Activated B cell treated with CpG ODN at 0.5 μM for 24 hours (primary cell): ENCODE data around the gene CYTH2. TPM values are rescaled to one million over a fixed set of nuclear protein-coding genes. Genes with fewer than 3 reads are reported as not detected.

Experiments used
- ATAC-seq: fragments of 200-7000 bp; cut with Tn5 transposase; one replicate; pipeline ENCODE4 v1.10.0; 2021; ENCODE audit warnings: low read depth, mild to moderate bottlenecking, moderate library complexity
- CTCF ChIA-PET: fragments of 350-600 bp; sonication (Branson Sonifier 250); formaldehyde crosslinking; loops from one replicate; lab custom pipeline; 2021; ENCODE audit warnings: antibody characterized with exemption; lab: Charles Lee
- POLR2A ChIA-PET: fragments of 350-600 bp; sonication (Branson Sonifier 250); formaldehyde crosslinking; loops from one replicate; lab custom pipeline; 2021; ENCODE audit warnings: antibody characterized with exemption; lab: Charles Lee
- DNase-seq: peaks from one replicate; pipeline ENCODE4 v3.0.0; 2022
- H3K27ac Mint-ChIP-seq: one replicate; pipeline ENCODE4 v1.8.0; 2020; ENCODE audit warnings: mixed read lengths
- H3K27me3 Mint-ChIP-seq: one replicate; pipeline ENCODE4 v1.8.0; 2021; ENCODE audit warnings: mixed read lengths
- H3K36me3 Mint-ChIP-seq: one replicate; pipeline ENCODE4 v1.8.0; 2021; ENCODE audit warnings: low read depth, mixed read lengths
- H3K4me1 Mint-ChIP-seq: one replicate; pipeline ENCODE4 v1.8.0; 2021; ENCODE audit warnings: mixed read lengths
- H3K4me3 Mint-ChIP-seq: one replicate; pipeline ENCODE4 v1.8.0; 2020; ENCODE audit warnings: mild to moderate bottlenecking, mixed read lengths
- H3K9me3 Mint-ChIP-seq: one replicate; pipeline ENCODE4 v1.8.0; 2020; ENCODE audit warnings: mixed read lengths
- intact Hi-C: fragments of 100-400 bp; cut with micrococcal nuclease; formaldehyde crosslinking; loops from one replicate; pipeline ENCODE4 v1.15.1; 2024
- total RNA-seq: library from RNA; stranded (reverse); gene quantifications from 2 replicates; pipeline ENCODE4 v1.2.3, GENCODE V29; 2022
- TF ChIP-seq, protein P1 (sequence below): fragments of 200-600 bp; IDR thresholded peaks from one replicate; pipeline ENCODE4 v1.8.0; 2022; ENCODE audit warnings: antibody characterized with exemption, mild to moderate bottlenecking

CYTH2 gene
- total RNA-seq, 1 donor from 2014 or later = 35.6 TPM

DNA sequence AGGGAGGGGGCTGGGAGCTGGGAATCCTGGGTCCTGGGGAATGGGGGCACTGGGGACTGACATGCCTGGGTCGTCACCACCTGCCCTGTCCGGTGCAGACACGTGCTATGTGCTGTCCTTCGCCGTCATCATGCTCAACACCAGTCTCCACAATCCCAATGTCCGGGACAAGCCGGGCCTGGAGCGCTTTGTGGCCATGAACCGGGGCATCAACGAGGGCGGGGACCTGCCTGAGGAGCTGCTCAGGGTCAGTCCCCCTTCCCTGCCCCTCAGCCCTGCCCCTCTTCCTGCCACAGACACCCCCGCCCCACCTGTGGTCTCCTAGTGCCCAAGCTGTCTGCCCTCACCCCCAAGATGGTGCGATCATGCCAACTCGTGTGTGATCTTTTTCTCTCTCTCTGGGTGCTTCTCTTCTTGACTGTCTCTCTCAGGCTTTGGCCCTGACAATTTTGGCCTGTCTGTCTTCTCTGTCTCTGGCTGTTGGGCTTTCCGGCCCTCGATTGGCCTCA, 5.0 kb downstream of the CYTH2 start:
- no peaks in the 10 kb centered on the region for H3K27me3 Mint-ChIP-seq
- DNase-seq = no peak
- no peak overlapping the region for H3K4me3 Mint-ChIP-seq
- no peaks in the 10 kb centered on the region for H3K9me3 Mint-ChIP-seq
- CTCF ChIA-PET = no interaction called here
- TF ChIP-seq, protein P1, sequence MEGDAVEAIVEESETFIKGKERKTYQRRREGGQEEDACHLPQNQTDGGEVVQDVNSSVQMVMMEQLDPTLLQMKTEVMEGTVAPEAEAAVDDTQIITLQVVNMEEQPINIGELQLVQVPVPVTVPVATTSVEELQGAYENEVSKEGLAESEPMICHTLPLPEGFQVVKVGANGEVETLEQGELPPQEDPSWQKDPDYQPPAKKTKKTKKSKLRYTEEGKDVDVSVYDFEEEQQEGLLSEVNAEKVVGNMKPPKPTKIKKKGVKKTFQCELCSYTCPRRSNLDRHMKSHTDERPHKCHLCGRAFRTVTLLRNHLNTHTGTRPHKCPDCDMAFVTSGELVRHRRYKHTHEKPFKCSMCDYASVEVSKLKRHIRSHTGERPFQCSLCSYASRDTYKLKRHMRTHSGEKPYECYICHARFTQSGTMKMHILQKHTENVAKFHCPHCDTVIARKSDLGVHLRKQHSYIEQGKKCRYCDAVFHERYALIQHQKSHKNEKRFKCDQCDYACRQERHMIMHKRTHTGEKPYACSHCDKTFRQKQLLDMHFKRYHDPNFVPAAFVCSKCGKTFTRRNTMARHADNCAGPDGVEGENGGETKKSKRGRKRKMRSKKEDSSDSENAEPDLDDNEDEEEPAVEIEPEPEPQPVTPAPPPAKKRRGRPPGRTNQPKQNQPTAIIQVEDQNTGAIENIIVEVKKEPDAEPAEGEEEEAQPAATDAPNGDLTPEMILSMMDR = no peak
- intact Hi-C loops = no loop called here
- H3K4me1 Mint-ChIP-seq = peaks cover 15% of the 10 kb centered on the region
- no peak for ATAC-seq
- POLR2A ChIA-PET = no interaction called here
- peaks cover 71% of the 10 kb centered on the region for H3K36me3 Mint-ChIP-seq
- H3K27ac Mint-ChIP-seq = no peak overlapping the region

DNA sequence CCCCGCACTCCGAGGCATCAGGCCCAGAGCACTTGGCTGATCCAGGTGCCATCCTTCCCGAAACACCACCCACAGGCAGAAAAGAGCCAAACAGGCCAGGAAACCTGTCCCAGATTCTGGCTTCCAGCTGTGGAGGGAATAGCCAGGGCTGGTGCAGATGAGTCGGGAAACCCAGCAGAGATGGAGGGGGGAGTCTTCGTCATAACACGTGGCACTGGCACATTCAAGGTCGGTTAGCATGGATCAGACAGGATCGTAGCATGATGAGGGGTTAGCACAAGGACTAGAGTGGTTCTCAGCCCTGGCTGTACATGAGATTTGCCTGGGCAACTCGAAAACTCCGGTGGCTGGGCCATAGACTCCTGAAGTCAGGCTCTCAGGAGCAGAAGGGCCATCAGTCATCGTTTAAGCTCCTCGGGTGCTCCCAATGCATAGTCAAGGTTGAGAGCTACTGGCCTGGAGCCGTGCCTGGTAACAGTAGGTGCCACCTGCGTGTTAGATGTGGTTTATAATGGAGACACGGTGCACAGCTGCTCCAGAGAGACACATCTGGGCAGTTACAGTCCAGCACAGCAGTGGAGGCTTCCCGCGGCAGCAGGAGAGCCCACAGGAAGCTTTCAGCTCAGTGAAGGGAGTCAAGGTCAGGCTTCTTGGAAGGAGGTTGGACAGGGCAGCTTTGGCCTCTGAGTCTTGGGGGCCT, 6.3 kb downstream of the CYTH2 start:
- Mint-ChIP-seq H3K9me3 (no peaks in the 10 kb centered on the region), H3K27me3 (no peaks in the 10 kb centered on the region), H3K4me3 (no peak overlapping the region), H3K4me1 (peaks cover 10% of the 10 kb centered on the region), H3K36me3 (peaks cover 73% of the 10 kb centered on the region), H3K27ac (peak overlapping the region; percentile 50)
- ATAC-seq (no peak), DNase-seq (no peak)
- ChIA-PET POLR2A (no interaction called here), CTCF (interaction anchor here (1.8 kb wide), 1 partner anchor 14 kb away, joined by 4 read pairs; no protein-coding TSS in a partner anchor)
- intact Hi-C loops = no loop called here
- TF ChIP-seq, protein P1 = no peak

DNA sequence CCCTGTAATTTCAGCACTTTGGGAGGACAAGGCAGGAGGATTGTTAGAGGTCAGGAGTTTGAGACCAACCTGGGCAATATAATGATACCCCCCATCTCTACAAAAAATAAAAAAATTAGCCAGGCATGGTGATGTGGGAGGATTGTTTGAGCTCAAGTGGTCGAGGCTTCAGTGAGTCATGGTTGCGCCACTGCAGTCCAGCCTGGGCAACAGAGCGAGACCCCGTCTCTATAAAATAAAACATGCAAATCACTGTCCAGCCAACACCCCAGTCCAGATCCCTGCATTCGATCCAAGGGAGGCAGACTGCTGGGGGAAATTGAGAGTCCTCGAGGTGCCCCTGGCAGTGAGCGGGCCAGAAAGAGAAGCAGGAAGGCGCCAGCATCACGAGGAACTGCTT, 7.0 kb downstream of the CYTH2 start:
- Mint-ChIP-seq H3K9me3 (no peaks in the 10 kb centered on the region), H3K4me3 (no peak overlapping the region), H3K27me3 (no peaks in the 10 kb centered on the region), H3K4me1 (peaks cover 12% of the 10 kb centered on the region), H3K27ac (no peak overlapping the region), H3K36me3 (peaks cover 67% of the 10 kb centered on the region)
- TF ChIP-seq, protein P1 = no peak
- DNase-seq (no peak), ATAC-seq (no peak)
- CTCF ChIA-PET = interaction anchor here (1.8 kb wide), 1 partner anchor 13 kb away, joined by 4 read pairs; no protein-coding TSS in a partner anchor
- intact Hi-C loops = no loop called here
- POLR2A ChIA-PET = no interaction called here

DNA sequence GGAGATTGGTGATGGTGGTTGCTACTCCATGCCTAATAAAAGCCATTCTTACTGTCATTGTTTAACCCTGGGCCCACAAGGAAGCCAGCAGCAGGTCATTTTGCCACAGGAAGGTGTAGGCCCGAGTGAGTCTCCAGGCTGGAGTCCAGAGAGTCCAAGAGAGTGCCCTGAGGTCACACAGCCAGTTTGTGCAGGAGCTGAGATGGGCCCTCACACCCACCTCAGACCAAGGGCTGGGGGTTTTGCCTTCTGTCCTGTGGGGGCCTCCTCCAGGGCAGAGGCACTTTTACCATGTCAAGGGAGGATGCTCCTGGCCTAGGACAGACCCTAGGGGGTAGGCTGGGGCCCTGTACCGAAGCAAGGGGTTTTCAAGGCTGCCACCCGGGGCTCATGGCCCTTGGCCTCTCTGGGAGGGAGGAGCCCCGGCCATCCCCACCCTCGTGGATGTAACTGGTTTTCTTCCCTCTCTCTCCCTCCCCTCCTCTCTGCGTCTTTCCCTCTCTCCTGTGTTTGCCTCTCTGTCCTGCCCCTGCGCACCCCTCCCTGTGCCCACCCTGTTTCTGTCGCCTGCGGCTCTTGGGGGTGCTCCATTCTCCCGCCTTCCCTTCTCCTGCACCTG, 8.0 kb downstream of the CYTH2 start:
- DNase-seq (no peak), ATAC-seq (no peak)
- Mint-ChIP-seq H3K4me3 (no peak overlapping the region), H3K27me3 (peaks cover 1% of the 10 kb centered on the region), H3K36me3 (peaks cover 59% of the 10 kb centered on the region), H3K27ac (no peak overlapping the region), H3K4me1 (peaks cover 11% of the 10 kb centered on the region), H3K9me3 (no peaks in the 10 kb centered on the region)
- intact Hi-C loops = no loop called here
- ChIA-PET POLR2A (no interaction called here), CTCF (interaction anchor here (1.8 kb wide), 1 partner anchor 12 kb away, joined by 4 read pairs; no protein-coding TSS in a partner anchor)
- TF ChIP-seq, protein P1 = no peak

DNA sequence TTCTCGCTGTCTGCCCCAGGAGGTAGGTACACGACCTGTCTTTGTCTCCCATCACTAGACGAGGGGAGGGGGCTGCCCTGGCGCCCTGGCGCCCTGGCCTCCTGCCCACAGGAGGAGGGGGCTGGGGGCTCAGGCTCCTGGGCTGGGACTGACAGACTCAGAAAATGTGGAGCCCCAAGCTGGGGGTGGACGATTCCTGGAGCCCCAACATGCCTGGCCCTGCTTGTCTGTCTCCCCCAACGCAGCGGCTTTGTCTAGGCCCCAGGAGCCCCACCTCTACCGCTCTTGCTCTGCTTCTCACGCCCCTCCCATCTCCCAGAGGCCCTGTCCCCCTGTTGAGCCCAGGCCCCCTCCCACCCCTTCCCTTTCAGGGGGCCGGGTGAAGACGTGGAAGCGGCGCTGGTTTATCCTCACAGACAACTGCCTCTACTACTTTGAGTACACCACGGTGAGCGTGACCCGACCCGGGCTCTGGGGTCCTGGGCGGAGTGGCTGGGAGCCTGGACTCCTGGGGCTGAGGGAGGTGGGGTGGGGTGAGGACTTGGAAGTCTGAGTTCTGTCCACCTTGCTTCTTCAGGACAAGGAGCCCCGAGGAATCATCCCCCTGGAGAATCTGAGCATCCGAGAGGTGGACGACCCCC, 8.6 kb downstream of the CYTH2 start:
- CTCF ChIA-PET = interaction anchor here (1.8 kb wide), 1 partner anchor 12 kb away, joined by 4 read pairs; no protein-coding TSS in a partner anchor
- intact Hi-C loops = no loop called here
- TF ChIP-seq, protein P1 = no peak
- Mint-ChIP-seq H3K9me3 (no peaks in the 10 kb centered on the region), H3K4me3 (no peak overlapping the region), H3K4me1 (peaks cover 11% of the 10 kb centered on the region), H3K36me3 (peaks cover 54% of the 10 kb centered on the region), H3K27ac (no peak overlapping the region), H3K27me3 (peaks cover 1% of the 10 kb centered on the region)
- DNase-seq (no peak), ATAC-seq (no peak)
- POLR2A ChIA-PET = no interaction called here
